HG02642 (cell line): ENCODE results near the gene PEX14.
"Not testable (repeated sequence)": the region's sequence is repeated elsewhere in the genome, so short reads cannot be mapped to it uniquely, and the experiment has no call there.

ENCODE experiments used
- ATAC-seq: cut with Tn5 transposase; IDR thresholded peaks from one replicate; pipeline ENCODE4 v1.9.1; 2021; ENCODE audit warnings: mild to moderate bottlenecking; ENCODE audit not compliant: unreplicated experiment, poor library complexity

PEX14 gene

GRCh38 chr1:10450156-10450814 is 24.5 kb upstream of the PEX14 start:
- no peak for ATAC-seq

GRCh38 chr1:10450836-10451235 is 23.9 kb upstream of the PEX14 start:
- no peak for ATAC-seq

DNA sequence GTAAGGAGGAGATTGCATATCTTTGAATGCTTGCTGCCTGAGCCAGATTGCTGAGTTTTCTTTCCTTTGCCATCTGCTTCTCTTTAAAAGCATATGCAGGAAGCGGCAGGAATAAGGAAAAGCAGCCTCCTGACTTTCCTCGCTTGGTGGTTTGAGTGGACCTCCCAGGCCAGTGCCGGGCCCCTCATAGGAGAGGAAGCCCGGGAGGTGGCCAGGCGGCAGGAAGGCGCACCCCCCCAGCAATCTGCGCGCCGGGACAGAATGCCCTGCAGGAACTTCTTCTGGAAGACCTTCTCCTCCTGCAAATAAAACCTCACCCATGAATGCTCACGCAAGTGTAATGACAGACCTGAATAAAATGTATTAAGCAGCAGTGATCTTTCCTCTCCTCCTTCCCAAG is 23.5 kb upstream of the PEX14 start:
- ATAC-seq: no peak

DNA sequence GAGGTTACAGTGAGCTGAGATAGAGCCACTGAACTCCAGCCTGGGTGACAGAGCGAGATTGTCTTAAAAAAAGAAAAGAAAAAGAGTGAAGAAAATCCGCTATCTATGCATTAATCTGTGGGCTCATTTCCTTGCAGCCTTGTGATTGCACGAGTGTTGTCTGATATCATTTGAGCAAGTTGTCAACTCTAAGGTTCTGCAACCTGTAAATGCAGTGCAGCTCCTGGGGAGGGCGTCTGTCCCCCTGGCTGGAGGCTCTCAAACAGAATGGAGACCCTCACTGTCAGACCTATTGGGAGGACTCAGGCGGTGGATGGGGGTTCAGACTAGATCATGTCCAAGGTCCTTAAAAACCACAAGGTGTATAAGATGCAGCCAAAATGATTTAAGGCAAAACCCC is 18.7 kb upstream of the PEX14 start:
- no peak for ATAC-seq

GRCh38 chr1:10456661-10457060 is 18.1 kb upstream of the PEX14 start:
- no peak for ATAC-seq

DNA sequence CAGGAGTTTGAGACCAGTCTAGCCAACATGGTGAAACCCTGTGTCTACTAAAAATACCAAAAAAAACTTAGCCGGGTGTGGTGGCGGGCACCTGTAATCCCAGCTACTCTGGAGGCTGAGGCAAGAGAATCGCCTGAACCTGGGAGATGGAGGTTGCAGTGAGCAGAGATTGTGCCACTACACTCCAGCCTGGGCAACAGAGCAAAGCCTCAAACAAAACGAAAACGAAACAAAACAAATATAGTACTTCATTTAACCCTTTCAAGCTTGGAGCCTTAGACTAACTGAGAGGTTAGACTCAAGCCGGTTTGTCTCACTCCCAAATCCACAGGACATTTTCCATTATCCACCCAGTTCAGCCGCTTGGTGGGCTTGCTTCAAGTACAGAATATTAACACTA is 17.3 kb upstream of the PEX14 start:
- ATAC-seq: not testable (repeated sequence)

- no peak for ATAC-seq
Observed at GRCh38 chr1:10457875-10458274, 16.9 kb upstream of the PEX14 start.

- no peak for ATAC-seq
Observed at GRCh38 chr1:10459184-10459583, 15.6 kb upstream of the PEX14 start.

- ATAC-seq: no peak
Observed at GRCh38 chr1:10467078-10467477, 7.7 kb upstream of the PEX14 start.

DNA sequence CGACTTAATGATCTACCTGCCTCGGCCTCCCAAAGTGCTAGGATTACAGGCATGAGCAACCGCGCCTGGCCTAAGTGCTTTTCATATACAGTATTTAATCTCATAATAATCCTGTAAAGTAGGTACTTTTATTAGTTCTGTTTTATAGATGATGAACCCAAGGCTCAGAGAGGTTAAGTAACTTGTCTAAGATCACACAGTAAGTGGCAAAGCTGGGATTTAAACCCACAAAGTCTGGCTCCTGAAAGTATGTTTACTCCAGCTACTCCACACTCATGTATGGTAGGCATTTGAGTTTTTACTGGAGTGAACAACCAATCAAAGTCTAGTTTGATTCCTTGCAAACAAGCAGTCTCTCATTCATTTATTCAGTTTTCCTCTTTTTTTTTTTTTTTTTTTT is 4.7 kb upstream of the PEX14 start:
- ATAC-seq: no peak

DNA sequence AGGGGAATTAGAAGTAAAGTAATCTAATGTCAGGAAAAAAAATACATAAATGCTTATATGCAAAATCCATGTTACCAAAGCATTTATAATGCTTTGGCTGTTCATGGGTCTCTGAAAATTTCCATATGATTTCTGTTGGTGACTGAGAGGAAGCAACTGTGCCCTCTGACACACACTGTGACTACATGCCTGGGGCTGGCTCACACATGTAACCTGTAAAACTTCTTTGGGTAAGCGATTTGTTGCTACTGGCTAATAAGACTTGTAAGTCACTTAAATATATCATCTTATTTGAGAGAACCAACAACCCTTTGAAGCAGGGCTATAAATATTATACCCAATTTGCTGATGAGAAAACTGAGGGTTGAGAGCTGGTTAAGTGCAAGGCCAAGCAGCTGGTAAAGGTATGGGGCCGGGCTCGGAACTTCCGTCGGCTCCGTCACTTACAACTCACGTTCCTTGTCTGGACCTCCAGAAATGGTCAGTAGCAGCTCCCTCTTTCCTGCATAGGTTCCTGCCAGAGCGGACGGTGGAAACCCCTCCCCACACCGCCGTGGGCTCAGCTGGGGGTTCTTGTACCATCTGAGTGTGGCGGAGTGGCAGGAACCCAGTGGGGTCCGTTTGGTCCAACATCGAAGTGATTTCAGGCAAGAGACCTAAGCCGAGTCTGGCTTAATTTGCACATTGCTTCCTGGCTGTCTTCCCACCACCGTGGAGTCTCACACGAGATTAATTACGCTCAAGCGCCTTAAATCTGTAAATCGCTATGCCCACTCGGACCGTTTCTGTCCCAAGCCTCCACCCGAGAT is 3.1 kb upstream of the PEX14 start:
- ATAC-seq: no peak

- ATAC-seq: peak; percentile 74
Observed at GRCh38 chr1:10472220-10473144, 2.3 kb upstream of the PEX14 start, which contains the start of gene DFFA. Gene DFFA (minus strand): TSS chr1:10472529. CDS start chr1:10472458, 71 bp downstream.

GRCh38 chr1:10473145-10473765 is 1.5 kb upstream of the PEX14 start:
- ATAC-seq: no peak

- not testable (repeated sequence) for ATAC-seq
Observed at GRCh38 chr1:10474309-10474612, 489 bp upstream of the PEX14 start.

- ATAC-seq: no peak
Observed at GRCh38 chr1:10475510-10475909, 760 bp downstream of the PEX14 start.

GRCh38 chr1:10479296-10479695 is 4.5 kb downstream of the PEX14 start:
- no peak for ATAC-seq

- no peak for ATAC-seq
Observed at GRCh38 chr1:10480614-10481013, 5.9 kb downstream of the PEX14 start.

- no peak for ATAC-seq
Observed at GRCh38 chr1:10484521-10484920, 9.8 kb downstream of the PEX14 start.

DNA sequence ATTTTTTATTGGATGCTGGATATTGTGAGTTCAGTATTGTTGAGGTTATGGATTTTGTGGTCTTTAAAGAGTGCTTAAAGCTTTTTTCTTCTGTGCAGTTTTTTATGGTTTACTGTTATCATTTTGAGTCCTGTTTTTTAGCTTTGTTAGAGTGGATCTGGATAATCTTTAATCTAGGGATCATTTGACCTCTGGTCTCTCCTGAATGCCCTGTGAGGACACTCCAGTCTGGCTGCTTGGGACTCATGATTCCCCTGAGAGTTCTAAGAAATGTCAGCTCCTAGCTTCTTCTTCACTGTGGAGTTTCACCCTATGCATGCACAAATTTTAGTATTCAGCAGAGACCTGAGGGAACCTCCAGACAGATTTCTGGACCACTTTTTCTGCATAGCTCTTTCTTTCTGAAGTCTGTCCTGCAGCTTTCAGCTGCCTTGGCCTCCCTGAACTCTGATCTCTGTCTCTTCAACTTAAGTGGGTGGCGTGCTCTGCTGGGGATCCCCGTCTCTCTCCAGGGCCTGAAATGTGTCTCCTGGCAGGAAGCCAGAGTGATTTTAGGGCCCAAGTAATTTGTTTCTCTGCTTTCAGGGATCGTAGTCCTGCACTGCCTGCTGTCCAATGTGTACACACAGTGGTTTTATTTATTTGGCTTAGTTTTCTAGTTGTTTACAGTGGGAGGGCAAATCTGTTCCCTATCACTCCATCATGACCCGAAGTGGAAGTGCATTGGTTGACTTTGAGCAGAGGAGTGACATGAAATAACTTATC is 14.7 kb downstream of the PEX14 start:
- no peak for ATAC-seq
